K562 (cell line): Measurements from ENCODE around the gene ATP5F1C. TPM values are rescaled to one million over a fixed set of nuclear protein-coding genes. Genes with fewer than 3 reads are reported as not detected.
A peak's percentile ranks its signal among the peaks of the same experiment; 100 is the strongest.

Experiments
- CREB3L1 ChIP-seq: fragments of 450-650 bp; IDR thresholded peaks from 2 replicates; pipeline ENCODE4 v1.6.1; 2014; ENCODE audit warnings: low read depth, mild to moderate bottlenecking, moderate library complexity, borderline replicate concordance
- DEAF1 ChIP-seq: fragments of 450-650 bp; formaldehyde crosslinking; IDR thresholded peaks from 2 replicates; pipeline ENCODE4 v1.4.0; 2020; ENCODE audit warnings: mild to moderate bottlenecking, moderate library complexity
- E2F8 ChIP-seq: fragments of 450-650 bp; IDR thresholded peaks from 2 replicates; pipeline ENCODE4 v1.7.1; 2018; ENCODE audit warnings: mild to moderate bottlenecking, low read depth; ENCODE audit not compliant: partially characterized antibody
- HDAC6 ChIP-seq: IDR thresholded peaks from 2 replicates; pipeline ENCODE4 v1.6.1; 2012; ENCODE audit warnings: low read depth, mild to moderate bottlenecking, control low read depth, inconsistent platforms, low read length, moderate library complexity
- HMGXB4 ChIP-seq: sonication (generic); formaldehyde crosslinking; IDR thresholded peaks from 2 replicates; pipeline ENCODE4 v1.8.1; 2023; ENCODE audit warnings: mild to moderate bottlenecking, missing genetic modification reagents
- HNRNPK ChIP-seq: fragments of 200-400 bp; formaldehyde crosslinking; IDR thresholded peaks from one replicate; pipeline ENCODE4 v1.6.1; 2018; ENCODE audit warnings: mild to moderate bottlenecking, low read depth, low read length; ENCODE audit not compliant: poor library complexity, severe bottlenecking
- MCM5 ChIP-seq: fragments of 450-650 bp; IDR thresholded peaks from 2 replicates; pipeline ENCODE4 v1.6.1; 2016; ENCODE audit warnings: low read depth
- PREB ChIP-seq: sonication (generic); formaldehyde crosslinking; IDR thresholded peaks from 2 replicates; pipeline ENCODE4 v1.8.1; 2023; ENCODE audit warnings: mild to moderate bottlenecking, missing genetic modification reagents
- TAF15 ChIP-seq: fragments of 200-400 bp; formaldehyde crosslinking; IDR thresholded peaks from 2 replicates; pipeline ENCODE4 v1.6.1; 2017; ENCODE audit warnings: mild to moderate bottlenecking, low read depth, low read length, moderate library complexity
- YBX1 ChIP-seq: fragments of 450-650 bp; IDR thresholded peaks from 2 replicates; pipeline ENCODE4 v1.7.1; 2016; ENCODE audit warnings: mild to moderate bottlenecking
- ZNF165 ChIP-seq: fragments of 250-450 bp; sonication (Bioruptor Pico); IDR thresholded peaks from 2 replicates; pipeline ENCODE4 v1.4.0; 2020; ENCODE audit warnings: borderline replicate concordance
- ZNF277 ChIP-seq: fragments of 250-450 bp; sonication (Bioruptor Pico); IDR thresholded peaks from 2 replicates; pipeline ENCODE4 v1.8.0; 2022; ENCODE audit warnings: inconsistent platforms, mild to moderate bottlenecking, moderate library complexity, borderline replicate concordance
- ZNF280A ChIP-seq: fragments of 450-650 bp; IDR thresholded peaks from 2 replicates; pipeline ENCODE4 v1.6.1; 2018; ENCODE audit warnings: mild to moderate bottlenecking, low read depth; ENCODE audit not compliant: partially characterized antibody
- polyA plus RNA-seq, 8 experiments: library from polyadenylated mRNA; depleted of rRNA in 4 of 8; stranded (reverse) in 5 of 8; unstranded in 3 of 8; fragments of >200 nt; fragmentation: Nextera tagmentation in 2 of 8; fragmentation: Illumina TruSeq in 1 of 8; extraction: Ambion mirVana in 2 of 8; extraction: Trizol in 1 of 8; gene quantifications; 2 replicates each; pipeline versions ENCODE4 v1.2.1 to v1.2.3, GENCODE V29; 2011 to 2014; ENCODE audit warnings: inconsistent platforms in 1 of 8, missing spikeins in 1 of 8
- total RNA-seq, 7 experiments: library from RNA; depleted of rRNA in 6 of 7; stranded (reverse); fragments of >200 nt in 6 of 7; fragmentation: Illumina TruSeq in 2 of 7; extraction: Trizol in 2 of 7; gene quantifications; 2 replicates each; pipeline versions ENCODE4 v1.2.1 to v1.2.3, GENCODE V29; 2011 to 2021; ENCODE audit warnings: low replicate concordance in 1 of 7

Gene ATP5F1C
- total and polyA plus RNA-seq, 9 of the 15 experiments (the other 6 are each of a cell fraction or from before 2014, with no cell fraction given) = 389 to 1,475 (median 559) TPM

- TF ChIP-seq HMGXB4 (CRISPR knock-in tag) (0 out of 2 replicates have a peak, but pooled peaks have one; percentile 60), YBX1 (no peak), DEAF1 (no peak), TAF15 (no peak), MCM5 (no peak), ZNF280A (no peak), E2F8 (no peak), HNRNPK (no peak), ZNF277 (no peak), HDAC6 (no peak), ZNF165 (CRISPR knock-in tag) (no peak), PREB (CRISPR knock-in tag) (no peak), CREB3L1 (peak; percentile 84; the same call in 1 of the 2 replicates)
These were observed at the start of gene ATP5F1C, which contains the start of gene KIN (continued) for GRCh38 chr10:7787857-7788638.
